Tongue (tissue), 2 donors: ENCODE results near the gene PANX2. TPM values are rescaled to one million over a fixed set of nuclear protein-coding genes. Genes with fewer than 3 reads are reported as not detected.
"Not testable (repeated sequence)": the region's sequence is repeated elsewhere in the genome, so short reads cannot be mapped to it uniquely, and the experiment has no call there.

Experiments
- DNase-seq: peaks from one replicate; pipeline ENCODE4 v3.0.0-alpha.2; 2015
- total RNA-seq: library from RNA; depleted of rRNA; stranded (reverse); fragments of >200 nt; gene quantifications from one replicate; pipeline ENCODE4 v1.2.3, GENCODE V29; 2014

PANX2 gene
- total RNA-seq, 1 donor from 2014 or later = 0.31 TPM

GRCh38 chr22:50148166-50148500 lies 22.4 kb upstream of the PANX2 start:
- DNase-seq = no peak

GRCh38 chr22:50148991-50149721 lies 21.4 kb upstream of the PANX2 start:
- DNase-seq = peak; percentile 59

GRCh38 chr22:50150161-50151129 lies 20.1 kb upstream of the PANX2 start:
- DNase-seq = no peak

- DNase-seq = no peak
Observed at GRCh38 chr22:50151571-50152537, 18.7 kb upstream of the PANX2 start.

GRCh38 chr22:50153056-50153755 lies 17.3 kb upstream of the PANX2 start:
- DNase-seq = no peak

- DNase-seq = no peak
Observed at GRCh38 chr22:50153756-50154140, 16.8 kb upstream of the PANX2 start.

GRCh38 chr22:50157709-50158375 lies 12.7 kb upstream of the PANX2 start:
- DNase-seq = peak; percentile 50

GRCh38 chr22:50160947-50161346 lies 9.6 kb upstream of the PANX2 start:
- no peak for DNase-seq

GRCh38 chr22:50161508-50162390 lies 8.8 kb upstream of the PANX2 start:
- no peak for DNase-seq

GRCh38 chr22:50162391-50162956 lies 8.1 kb upstream of the PANX2 start:
- no peak for DNase-seq

- DNase-seq = no peak
Observed at GRCh38 chr22:50165436-50166123, 5.0 kb upstream of the PANX2 start.

GRCh38 chr22:50167689-50168489 lies 2.6 kb upstream of the PANX2 start:
- no peak for DNase-seq

- DNase-seq = not testable (repeated sequence)
Observed at GRCh38 chr22:50168490-50169180, 1.9 kb upstream of the PANX2 start.

- peak; percentile 23 for DNase-seq
Observed at GRCh38 chr22:50169181-50169759, 1.3 kb upstream of the PANX2 start.

- DNase-seq = peak; percentile 24
Observed at GRCh38 chr22:50169774-50170341, 673 bp upstream of the PANX2 start.

GRCh38 chr22:50171319-50171964 lies 911 bp downstream of the PANX2 start:
- DNase-seq = no peak
